KG1 (cell line): ENCODE data around the gene KLHDC8A.
"Not testable (repeated sequence)": the region's sequence is repeated elsewhere in the genome, so short reads cannot be mapped to it uniquely, and the experiment has no call there.

Experiments
- DNase-seq: peaks from one replicate; lab custom pipeline; 2025; lab: John Stamatoyannopoulos, UW

KLHDC8A gene

DNA sequence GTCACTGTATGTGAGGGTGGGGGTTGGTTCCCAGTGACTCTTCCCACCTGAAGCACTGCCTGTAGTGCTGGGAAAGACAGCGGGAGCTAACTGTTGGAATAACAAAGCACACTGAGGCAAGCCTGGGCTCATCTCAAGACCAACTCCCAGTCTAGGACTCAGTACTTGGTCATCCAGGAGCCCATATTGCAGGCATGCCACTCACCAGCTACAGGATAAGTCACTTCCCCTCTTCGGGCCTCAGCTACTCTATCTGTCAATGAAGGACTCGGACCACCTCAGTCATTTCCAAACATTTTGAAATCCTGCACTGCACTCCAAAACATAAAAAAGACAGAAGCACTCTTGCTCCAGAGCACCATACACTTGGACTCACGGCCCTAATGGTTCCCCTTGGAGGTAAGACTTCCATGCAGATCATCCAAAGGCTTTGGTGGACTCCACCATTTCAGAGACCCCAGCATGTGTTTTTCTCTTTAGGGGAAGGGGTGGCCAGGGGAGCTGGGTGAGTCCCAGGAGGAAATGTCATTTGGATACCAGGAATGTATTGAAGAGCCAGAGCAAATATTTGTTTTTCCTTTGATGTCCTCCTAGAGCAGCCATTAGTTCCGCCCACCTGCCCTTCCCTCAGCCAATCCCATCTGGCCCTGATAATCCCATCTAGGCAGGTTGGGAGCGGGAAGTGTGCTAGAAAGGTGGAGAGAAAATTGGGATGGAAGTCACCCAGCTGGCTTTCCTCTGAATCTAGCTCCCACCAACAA is 38.3 kb downstream of the KLHDC8A start:
- DNase-seq: no peak

- no peak for DNase-seq
Measured at GRCh38 chr1:205317311-205317917, 39.3 kb downstream of the KLHDC8A start.

DNA sequence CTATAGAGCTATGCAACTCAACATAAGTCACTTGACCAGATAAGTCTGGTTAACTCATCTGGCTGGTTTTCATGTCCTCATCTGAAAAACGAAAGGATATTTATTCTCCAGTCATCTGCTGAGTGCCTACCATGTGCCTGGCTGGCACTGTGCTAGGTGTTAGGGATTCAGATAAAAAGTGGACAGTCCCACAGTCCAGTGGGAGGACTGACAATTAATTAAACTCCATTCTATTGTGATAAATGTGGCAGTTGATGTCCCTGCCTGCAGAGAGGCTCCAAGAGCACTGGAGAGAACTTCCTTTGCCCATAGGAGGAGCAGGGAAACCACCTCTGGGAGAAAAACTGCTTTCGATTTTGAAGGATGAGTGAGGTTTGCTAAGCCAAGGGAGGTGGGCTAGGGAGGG is 40.6 kb downstream of the KLHDC8A start:
- no peak for DNase-seq

DNA sequence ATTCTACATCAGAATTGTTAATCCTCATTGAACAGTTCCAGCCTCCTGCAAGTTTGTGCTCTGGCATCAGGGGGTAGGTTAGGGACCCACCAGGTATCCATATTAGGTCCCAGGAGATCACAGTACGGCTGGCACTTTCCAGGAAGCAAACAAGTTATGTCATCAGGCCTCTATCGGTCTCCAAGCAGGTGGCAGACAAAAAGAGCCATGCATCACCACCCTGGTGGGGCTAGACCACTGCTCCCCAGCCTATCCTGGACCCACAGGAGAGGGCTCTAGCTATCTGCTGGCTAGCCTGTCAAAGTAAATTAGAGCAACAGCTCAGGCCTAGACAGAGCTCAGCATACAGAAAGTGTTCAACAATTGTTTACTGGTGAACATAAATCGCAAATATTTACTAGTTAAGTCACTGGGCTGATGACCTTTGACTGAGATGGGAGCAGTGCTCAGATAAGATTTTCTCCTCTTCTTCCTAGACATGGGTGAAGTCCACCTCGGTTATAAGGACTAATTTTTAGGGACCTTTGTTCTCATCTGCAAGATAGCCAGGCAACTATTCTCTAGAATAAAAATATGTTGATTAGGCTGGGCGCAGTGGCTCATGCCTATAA is 41.6 kb downstream of the KLHDC8A start:
- no peak for DNase-seq

- no peak for DNase-seq
Measured at GRCh38 chr1:205313563-205314308, 43.0 kb downstream of the KLHDC8A start.

DNA sequence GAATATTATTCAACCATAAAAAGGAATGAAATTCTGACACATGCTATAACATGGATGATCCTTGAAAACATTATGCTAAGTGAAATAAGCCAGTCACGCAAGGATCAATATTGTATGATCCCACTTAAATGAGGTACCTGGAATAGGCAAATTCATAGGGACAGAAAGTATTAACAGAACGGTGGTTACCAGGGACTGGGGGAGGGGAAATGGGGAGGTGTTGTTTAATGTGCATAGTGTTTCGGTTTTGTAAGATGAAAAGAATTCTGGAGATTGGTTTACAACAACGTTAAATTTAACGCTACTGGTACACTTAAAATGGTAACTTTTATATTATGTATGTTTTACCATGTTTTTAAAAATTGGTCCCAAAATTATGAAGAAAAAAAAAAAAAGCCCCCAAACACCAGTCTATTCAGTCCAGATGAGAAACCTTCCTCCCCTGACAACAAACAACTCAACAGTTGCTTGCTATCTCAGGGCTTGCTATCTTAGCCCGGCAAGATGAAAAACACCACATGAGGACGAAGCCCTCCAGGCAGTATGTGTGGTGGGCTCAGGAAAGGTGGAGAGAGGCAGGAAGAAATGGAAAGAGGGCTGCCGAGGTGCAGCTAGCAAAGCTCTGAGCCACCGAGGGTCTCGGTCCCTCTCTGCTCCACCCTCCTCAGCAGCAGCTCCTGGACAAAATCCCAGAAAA is 43.7 kb downstream of the KLHDC8A start:
- DNase-seq: no peak

GRCh38 chr1:205310976-205311704 is 45.6 kb downstream of the KLHDC8A start:
- no peak for DNase-seq

DNA sequence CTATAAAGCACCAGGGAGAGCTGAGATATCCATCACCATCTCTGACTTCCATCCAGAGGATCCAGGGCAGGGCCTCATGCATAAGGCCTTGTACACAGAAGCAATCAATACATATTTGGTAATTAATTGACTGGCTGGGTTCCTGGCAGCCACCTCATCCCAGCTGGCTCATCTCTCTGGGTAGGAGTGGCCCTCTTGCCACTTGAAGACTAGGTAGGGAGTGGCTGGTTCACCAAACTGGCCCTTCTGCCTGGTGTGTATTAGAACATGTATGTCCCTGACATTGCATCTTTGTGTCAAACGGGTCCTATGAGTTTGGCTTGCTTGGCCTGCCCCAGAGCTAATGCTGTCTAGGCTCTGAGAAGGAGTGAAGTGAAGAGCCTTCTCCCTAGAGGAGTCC is 47.0 kb downstream of the KLHDC8A start:
- no peak for DNase-seq

DNA sequence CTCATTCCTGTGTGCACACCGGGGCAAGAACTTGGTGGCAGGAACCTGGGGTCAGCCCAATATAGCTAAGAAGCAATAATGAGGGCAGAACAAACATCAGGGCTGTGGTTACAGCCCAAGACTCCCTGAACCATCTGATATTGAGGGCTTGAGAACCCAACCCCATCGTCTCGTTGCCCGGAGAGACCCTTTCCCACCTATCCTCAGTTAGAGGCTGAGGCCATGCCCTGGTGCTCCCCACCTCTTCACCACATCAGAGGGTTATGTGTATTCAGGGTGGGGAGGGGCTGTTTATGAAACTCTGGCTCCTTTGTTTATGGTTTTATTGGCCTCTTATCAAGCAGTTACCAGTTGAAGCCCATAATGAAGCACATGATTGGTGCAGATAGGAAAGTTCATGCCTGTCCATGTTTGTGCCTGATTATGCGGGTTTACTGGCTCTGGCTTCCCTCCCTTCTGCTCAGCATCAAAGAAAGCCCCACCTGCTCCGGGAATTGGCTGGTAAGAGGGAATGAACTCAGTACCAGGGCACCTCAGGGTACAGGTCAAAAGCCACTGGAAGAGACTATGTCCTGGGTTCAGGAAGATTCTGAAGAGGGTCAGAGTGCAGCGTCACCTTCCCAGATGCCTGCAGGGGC is 49.7 kb downstream of the KLHDC8A start:
- no peak for DNase-seq

DNA sequence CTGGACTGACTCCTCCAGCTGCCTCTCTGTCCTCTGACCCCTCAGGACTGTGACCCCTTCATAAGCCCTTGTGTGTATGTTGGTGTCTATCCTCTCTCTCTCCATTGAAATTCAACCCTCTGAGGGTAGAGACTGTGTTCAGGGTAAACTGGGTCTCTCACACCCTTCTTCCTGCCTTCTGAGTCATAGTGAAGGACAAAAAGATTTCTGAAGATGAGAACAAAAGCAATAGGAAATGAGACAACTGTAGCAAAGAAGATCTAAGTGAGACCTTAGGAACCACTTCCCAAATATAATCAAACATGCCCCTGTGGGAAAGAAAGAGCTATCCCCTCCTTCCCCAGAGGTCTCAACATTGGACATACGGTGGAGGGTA is 52.0 kb downstream of the KLHDC8A start:
- DNase-seq: no peak

- no peak for DNase-seq
Measured at GRCh38 chr1:205304046-205304694, 52.6 kb downstream of the KLHDC8A start.

DNA sequence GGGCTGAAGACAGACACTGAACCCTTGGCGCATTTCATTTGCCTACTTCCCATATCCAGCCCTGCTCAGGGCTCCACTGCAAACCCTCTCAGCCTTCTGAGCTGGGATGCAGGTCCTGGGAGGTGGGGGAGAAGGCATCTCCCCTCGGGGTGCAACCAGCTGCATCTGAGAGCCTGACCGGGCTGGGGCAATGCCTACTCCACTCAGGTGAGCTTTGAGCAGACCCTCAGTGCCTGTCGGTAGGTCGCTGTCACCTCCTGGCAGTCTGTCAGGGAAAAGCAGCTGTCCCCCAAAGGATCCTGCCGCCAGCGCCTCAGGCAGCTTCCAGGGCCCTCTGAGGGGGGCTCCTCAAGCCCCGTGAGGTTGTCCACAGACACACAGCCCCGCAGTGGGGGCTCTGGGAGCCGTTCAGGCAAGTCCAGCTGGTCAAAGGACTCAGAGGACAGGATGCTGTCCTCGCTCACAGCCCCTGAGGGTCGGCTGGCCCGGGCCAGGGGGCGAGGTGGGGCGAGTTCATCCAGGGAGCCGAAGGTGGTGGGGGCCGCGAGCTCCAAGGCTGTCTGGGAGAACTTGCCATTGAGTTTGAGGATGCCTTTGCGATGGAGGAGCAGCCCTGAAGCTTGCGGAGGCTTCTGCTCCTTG is 53.4 kb downstream of the KLHDC8A start:
- no peak for DNase-seq

DNA sequence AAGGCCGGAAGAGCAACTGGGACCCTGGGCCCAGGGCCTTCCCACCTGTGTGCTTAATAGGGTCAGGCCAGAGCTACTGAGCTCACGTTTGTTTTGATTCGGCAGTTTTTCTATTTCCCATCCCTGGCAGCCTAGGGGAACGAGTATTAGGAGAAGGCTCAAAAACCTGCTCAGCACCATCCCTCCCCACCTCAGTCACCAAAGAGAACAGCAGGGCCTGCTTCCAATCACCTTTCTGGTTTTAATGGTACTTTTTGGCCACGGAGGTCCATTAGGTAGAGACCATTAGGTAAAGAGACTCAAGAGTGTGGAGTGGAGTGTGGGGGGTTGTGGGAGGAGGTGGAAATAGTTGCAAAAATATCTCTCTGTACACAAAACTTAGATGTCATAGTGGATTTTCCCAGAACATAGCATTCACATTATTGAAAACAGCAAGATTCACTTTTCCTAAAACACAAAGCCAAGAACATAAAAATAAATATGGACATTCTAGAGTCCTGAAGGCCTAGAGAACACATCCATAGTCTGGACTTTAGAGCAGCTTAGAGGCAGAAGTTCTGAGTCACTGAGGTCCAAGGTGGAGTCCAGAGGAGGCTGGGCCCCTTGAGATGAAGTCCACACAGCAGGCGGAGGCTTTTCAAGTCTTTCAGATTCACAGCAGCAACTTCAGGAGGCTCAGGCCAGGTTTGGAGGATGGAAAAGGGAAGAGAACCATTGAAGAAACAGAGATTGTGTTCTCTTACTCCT is 54.7 kb downstream of the KLHDC8A start:
- DNase-seq: no peak

GRCh38 chr1:205301205-205301821 is 55.4 kb downstream of the KLHDC8A start:
- DNase-seq: no peak

GRCh38 chr1:205300149-205300548 is 56.6 kb downstream of the KLHDC8A start:
- no peak for DNase-seq

GRCh38 chr1:205298191-205298994 is 58.3 kb downstream of the KLHDC8A start:
- no peak for DNase-seq

- not testable (repeated sequence) for DNase-seq
Measured at GRCh38 chr1:205297546-205298177, 59.1 kb downstream of the KLHDC8A start.
